ENCODE data around the gene MYL6. TPM values are rescaled to one million over a fixed set of nuclear protein-coding genes. Genes with fewer than 3 reads are reported as not detected.

MYL6 gene
- total and polyA plus RNA-seq, 10 of the 15 experiments (the other 5 are each of a cell fraction or from before 2014, with no cell fraction given) = 1,000 to 4,116 (median 1,828) TPM

DNA sequence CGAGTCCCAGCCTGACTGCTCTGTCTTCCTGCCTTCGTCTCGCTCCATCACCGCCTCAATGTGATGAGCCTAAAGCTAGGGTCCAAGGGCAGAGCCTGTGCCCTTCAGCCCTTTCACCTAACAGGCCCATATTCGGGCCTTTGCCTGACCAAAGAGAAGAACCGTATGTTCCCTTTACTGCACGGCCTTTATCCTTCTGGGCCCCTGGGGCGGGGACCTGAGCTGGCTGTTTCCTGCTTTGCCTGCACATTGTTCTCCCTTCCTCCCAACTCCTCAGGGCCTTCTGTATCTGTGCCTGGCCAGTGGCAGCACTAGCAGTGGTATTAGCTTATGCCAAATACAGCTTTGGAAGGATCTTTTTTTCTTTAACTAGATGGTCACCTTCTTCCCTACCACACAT lies 14.3 kb upstream of the MYL6 start:
- DNase-seq (ENCODE audit: low read depth, low spot score) (no peak), ATAC-seq (no peak), FAIRE-seq (no peak)
- no peaks in the 10 kb centered on the region for H3K27me3 ChIP-seq (replicated peaks in 1 of 2; ENCODE audit: control insufficient read depth in 2 of 2, insufficient read depth in 2 of 2, low read length in 1 of 2)
- RAD21 ChIA-PET (ENCODE audit: unreplicated experiment) = no interaction called here
- intact Hi-C loops (cut with micrococcal nuclease; ENCODE audit: unreplicated experiment) (no loop called here), in situ Hi-C loops (cut with MboI) (no loop called here)
- no peak overlapping the region for H3K4me2 ChIP-seq (ENCODE audit: control insufficient read depth, insufficient read depth)
- H3K9me3 ChIP-seq (replicated peaks; ENCODE audit: control insufficient read depth, insufficient read depth, low read length) = no peaks in the 10 kb centered on the region
- H3K4me3 ChIP-seq = no peak overlapping the region
- H3K36me3 ChIP-seq (ENCODE audit: control insufficient read depth in 2 of 2, insufficient read depth in 2 of 2, low read length in 1 of 2) = peaks cover 11 to 16% of the 10 kb centered on the region in 2 experiments; a peak in 3 of 4 replicates
- H3K27ac ChIP-seq (ENCODE audit: control insufficient read depth, insufficient read depth) = no peak overlapping the region
- SMC1A ChIA-PET (ENCODE audit: uncharacterized antibody, unreplicated experiment) = interaction anchor here (0.8 to 1.2 kb wide), 2 partner anchors 8 to 14 kb away, joined by 3 read pairs; partner anchors contain the start of gene MYL6B
- TF ChIP-seq MYC (IDR thresholded peaks at IDR 0.05; ENCODE audit: insufficient read depth, insufficient read length, insufficient replicate concordance, low read length, severe bottlenecking) = no peak
- no peak for TF ChIP-seq FOS (IDR thresholded peaks at IDR 0.05; ENCODE audit: borderline replicate concordance, extremely low read depth, insufficient read length)
- TF ChIP-seq MEF2B (IDR thresholded peaks at IDR 0.05; ENCODE audit: partially characterized antibody, poor library complexity, severe bottlenecking) = no peak
- TF ChIP-seq NFIC (IDR thresholded peaks at IDR 0.05; ENCODE audit: low read depth, low read length) = no peak
- no peak for TF ChIP-seq NFYB (IDR thresholded peaks at IDR 0.05; ENCODE audit: insufficient read depth, low read depth, low read length)
- TF ChIP-seq MEF2A (IDR thresholded peaks at IDR 0.05; ENCODE audit: insufficient read depth, low read depth, low read length) = no peak
- no peak for TF ChIP-seq ESRRA (IDR thresholded peaks at IDR 0.05; ENCODE audit: low read length)
- TF ChIP-seq ZSCAN29 (IDR thresholded peaks at IDR 0.05) = no peak
- no peak for TF ChIP-seq NR2F1 (conservative IDR thresholded peaks at IDR 0.05)
- TF ChIP-seq CHD2 (IDR thresholded peaks at IDR 0.05; ENCODE audit: borderline replicate concordance, low read depth, low read length) = no peak
- TF ChIP-seq SIX5 (IDR thresholded peaks at IDR 0.05; ENCODE audit: low read depth, low read length, severe bottlenecking) = no peak
- TF ChIP-seq SRF (IDR thresholded peaks at IDR 0.05; ENCODE audit: low read depth in 2 of 2, low read length in 2 of 2) = no peak
- TF ChIP-seq, protein P1, sequence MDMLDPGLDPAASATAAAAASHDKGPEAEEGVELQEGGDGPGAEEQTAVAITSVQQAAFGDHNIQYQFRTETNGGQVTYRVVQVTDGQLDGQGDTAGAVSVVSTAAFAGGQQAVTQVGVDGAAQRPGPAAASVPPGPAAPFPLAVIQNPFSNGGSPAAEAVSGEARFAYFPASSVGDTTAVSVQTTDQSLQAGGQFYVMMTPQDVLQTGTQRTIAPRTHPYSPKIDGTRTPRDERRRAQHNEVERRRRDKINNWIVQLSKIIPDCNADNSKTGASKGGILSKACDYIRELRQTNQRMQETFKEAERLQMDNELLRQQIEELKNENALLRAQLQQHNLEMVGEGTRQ (IDR thresholded peaks at IDR 0.05; ENCODE audit: borderline replicate concordance, low read depth, low read length) = no peak
- TF ChIP-seq, protein P2, sequence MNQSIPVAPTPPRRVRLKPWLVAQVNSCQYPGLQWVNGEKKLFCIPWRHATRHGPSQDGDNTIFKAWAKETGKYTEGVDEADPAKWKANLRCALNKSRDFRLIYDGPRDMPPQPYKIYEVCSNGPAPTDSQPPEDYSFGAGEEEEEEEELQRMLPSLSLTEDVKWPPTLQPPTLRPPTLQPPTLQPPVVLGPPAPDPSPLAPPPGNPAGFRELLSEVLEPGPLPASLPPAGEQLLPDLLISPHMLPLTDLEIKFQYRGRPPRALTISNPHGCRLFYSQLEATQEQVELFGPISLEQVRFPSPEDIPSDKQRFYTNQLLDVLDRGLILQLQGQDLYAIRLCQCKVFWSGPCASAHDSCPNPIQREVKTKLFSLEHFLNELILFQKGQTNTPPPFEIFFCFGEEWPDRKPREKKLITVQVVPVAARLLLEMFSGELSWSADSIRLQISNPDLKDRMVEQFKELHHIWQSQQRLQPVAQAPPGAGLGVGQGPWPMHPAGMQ (IDR thresholded peaks at IDR 0.05; ENCODE audit: borderline replicate concordance) = no peak
- TF ChIP-seq HDGF (IDR thresholded peaks at IDR 0.05) = no peak
- TF ChIP-seq STAT3 (IDR thresholded peaks at IDR 0.05; ENCODE audit: low read depth, low read length) = no peak
- TF ChIP-seq TAF1 (IDR thresholded peaks at IDR 0.05; ENCODE audit: borderline replicate concordance, low read depth, low read length) = no peak
- TF ChIP-seq, protein P3, sequence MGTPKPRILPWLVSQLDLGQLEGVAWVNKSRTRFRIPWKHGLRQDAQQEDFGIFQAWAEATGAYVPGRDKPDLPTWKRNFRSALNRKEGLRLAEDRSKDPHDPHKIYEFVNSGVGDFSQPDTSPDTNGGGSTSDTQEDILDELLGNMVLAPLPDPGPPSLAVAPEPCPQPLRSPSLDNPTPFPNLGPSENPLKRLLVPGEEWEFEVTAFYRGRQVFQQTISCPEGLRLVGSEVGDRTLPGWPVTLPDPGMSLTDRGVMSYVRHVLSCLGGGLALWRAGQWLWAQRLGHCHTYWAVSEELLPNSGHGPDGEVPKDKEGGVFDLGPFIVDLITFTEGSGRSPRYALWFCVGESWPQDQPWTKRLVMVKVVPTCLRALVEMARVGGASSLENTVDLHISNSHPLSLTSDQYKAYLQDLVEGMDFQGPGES (IDR thresholded peaks at IDR 0.05) = no peak
- TF ChIP-seq SP1 (IDR thresholded peaks at IDR 0.05; ENCODE audit: low read depth, low read length) = no peak
- TF ChIP-seq TCF12 (IDR thresholded peaks at IDR 0.05; ENCODE audit: low read depth, low read length) = no peak
- no peaks in the 10 kb centered on the region for H4K20me1 ChIP-seq (ENCODE audit: control insufficient read depth, insufficient read depth)
- 83% methylated on average over 8 of the region's 8 CpGs for WGBS (ENCODE audit: insufficient coverage, insufficient replicate concordance, low lambda C conversion rate, missing lambda C conversion rate)
- POLR2A ChIA-PET = interaction anchor here (0.9 to 2.2 kb wide), 3 partner anchors 14 to 320 kb away, joined by 4 to 6 read pairs (median 4); partner anchors contain the start of gene MYL6
- H3K79me2 ChIP-seq (ENCODE audit: control insufficient read depth, insufficient read depth, low read length) = no peaks in the 10 kb centered on the region
- CTCF ChIA-PET = interaction anchor here (1.0 to 1.3 kb wide), 4 partner anchors 15 to 115 kb away, joined by 3 to 4 read pairs (median 4); partner anchors contain the start of gene ANKRD52
- H3K4me1 ChIP-seq (ENCODE audit: control insufficient read depth, insufficient read depth, low read length) = no peaks in the 10 kb centered on the region
- no TSS peak for BruUV-seq (replicated peaks)
- H3K9ac ChIP-seq (ENCODE audit: control insufficient read depth, insufficient read depth, low read length) = no peak overlapping the region
- no peak overlapping the region for H2AFZ ChIP-seq (ENCODE audit: control insufficient read depth, low read depth, low read length)
